HL-60 (cell line): ENCODE results near the gene DPH7.
"Not testable (repeated sequence)": the region's sequence is repeated elsewhere in the genome, so short reads cannot be mapped to it uniquely, and the experiment has no call there.

Source experiments
- DNase-seq, 2 experiments: peaks; one replicate each; pipeline ENCODE4 v3.0.0-alpha.2; 2010 to 2020; ENCODE audit warnings: low read depth in 1 of 2, low spot score in 1 of 2
- H3K27ac ChIP-seq: fragments of 250-450 bp; sonication (Bioruptor Pico); replicated peaks from 2 replicates; pipeline ENCODE4 v1.5.1; 2020; ENCODE audit warnings: mild to moderate bottlenecking, moderate library complexity
- H3K27me3 ChIP-seq: fragments of 250-450 bp; sonication (Bioruptor Pico); 2 replicates; pipeline ENCODE4 v1.5.1; 2021; ENCODE audit warnings: mild to moderate bottlenecking, moderate library complexity; ENCODE audit not compliant: insufficient read depth, poor library complexity, severe bottlenecking
- H3K4me3 ChIP-seq: replicated peaks from 2 replicates; pipeline ENCODE4 v1.5.1; 2011; ENCODE audit warnings: mild to moderate bottlenecking, control low read depth, low read length; ENCODE audit not compliant: insufficient read depth
- CTCF ChIP-seq: IDR thresholded peaks from one replicate; pipeline ENCODE4 v1.5.1; 2011; ENCODE audit warnings: low read length, control low read depth, inconsistent platforms; ENCODE audit not compliant: insufficient read depth
- GABPA ChIP-seq: IDR thresholded peaks from 2 replicates; pipeline ENCODE4 v1.6.1; 2012; ENCODE audit warnings: low read depth
- POLR2AphosphoS5 ChIP-seq: IDR thresholded peaks from 2 replicates; pipeline ENCODE4 v1.6.1; 2012; ENCODE audit warnings: low read depth
- SPI1 ChIP-seq: IDR thresholded peaks from 2 replicates; pipeline ENCODE4 v1.6.1; 2012; ENCODE audit warnings: low read depth, mild to moderate bottlenecking, borderline replicate concordance
- long read RNA-seq: library from polyadenylated mRNA; unstranded; transcript quantifications from one replicate; pipeline ENCODE4 v2.0.0, GENCODE V29; 2020
- TF ChIP-seq, protein P1 (sequence below): IDR thresholded peaks from 2 replicates; pipeline ENCODE4 v1.6.1; 2012; ENCODE audit warnings: low read depth; ENCODE audit not compliant: insufficient replicate concordance

The DPH7 gene
- long read RNA-seq, transcript DPH7-201 (9 exons, 1,847 nt), result major isoform, 13 of 272 reads
- long read RNA-seq, partial matches to known transcripts, result 1 of 272 reads
- long read RNA-seq, other reads (novel, unspliced or antisense), result 258 of 272 reads

- DNase-seq, result peak; percentile 83 to 94
- Histone ChIP-seq H3K4me3 (peak within 1 kb of the TSS; percentile 93), H3K27ac (peak within 1 kb of the TSS; percentile 62), H3K27me3 (no peaks in the 10 kb centered on the region)
- TF ChIP-seq POLR2AphosphoS5 (peak; percentile 73), CTCF (peak; percentile 61), SPI1 (no peak), GABPA (peak; percentile 98)
- TF ChIP-seq, protein P1, sequence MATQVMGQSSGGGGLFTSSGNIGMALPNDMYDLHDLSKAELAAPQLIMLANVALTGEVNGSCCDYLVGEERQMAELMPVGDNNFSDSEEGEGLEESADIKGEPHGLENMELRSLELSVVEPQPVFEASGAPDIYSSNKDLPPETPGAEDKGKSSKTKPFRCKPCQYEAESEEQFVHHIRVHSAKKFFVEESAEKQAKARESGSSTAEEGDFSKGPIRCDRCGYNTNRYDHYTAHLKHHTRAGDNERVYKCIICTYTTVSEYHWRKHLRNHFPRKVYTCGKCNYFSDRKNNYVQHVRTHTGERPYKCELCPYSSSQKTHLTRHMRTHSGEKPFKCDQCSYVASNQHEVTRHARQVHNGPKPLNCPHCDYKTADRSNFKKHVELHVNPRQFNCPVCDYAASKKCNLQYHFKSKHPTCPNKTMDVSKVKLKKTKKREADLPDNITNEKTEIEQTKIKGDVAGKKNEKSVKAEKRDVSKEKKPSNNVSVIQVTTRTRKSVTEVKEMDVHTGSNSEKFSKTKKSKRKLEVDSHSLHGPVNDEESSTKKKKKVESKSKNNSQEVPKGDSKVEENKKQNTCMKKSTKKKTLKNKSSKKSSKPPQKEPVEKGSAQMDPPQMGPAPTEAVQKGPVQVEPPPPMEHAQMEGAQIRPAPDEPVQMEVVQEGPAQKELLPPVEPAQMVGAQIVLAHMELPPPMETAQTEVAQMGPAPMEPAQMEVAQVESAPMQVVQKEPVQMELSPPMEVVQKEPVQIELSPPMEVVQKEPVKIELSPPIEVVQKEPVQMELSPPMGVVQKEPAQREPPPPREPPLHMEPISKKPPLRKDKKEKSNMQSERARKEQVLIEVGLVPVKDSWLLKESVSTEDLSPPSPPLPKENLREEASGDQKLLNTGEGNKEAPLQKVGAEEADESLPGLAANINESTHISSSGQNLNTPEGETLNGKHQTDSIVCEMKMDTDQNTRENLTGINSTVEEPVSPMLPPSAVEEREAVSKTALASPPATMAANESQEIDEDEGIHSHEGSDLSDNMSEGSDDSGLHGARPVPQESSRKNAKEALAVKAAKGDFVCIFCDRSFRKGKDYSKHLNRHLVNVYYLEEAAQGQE, result no peak
These were observed at the start of gene DPH7 for GRCh38 chr9:137578518-137579258. TSS of gene DPH7 (minus strand) at chr9:137578925. CDS start at chr9:137578777, 148 bp downstream.

DNA sequence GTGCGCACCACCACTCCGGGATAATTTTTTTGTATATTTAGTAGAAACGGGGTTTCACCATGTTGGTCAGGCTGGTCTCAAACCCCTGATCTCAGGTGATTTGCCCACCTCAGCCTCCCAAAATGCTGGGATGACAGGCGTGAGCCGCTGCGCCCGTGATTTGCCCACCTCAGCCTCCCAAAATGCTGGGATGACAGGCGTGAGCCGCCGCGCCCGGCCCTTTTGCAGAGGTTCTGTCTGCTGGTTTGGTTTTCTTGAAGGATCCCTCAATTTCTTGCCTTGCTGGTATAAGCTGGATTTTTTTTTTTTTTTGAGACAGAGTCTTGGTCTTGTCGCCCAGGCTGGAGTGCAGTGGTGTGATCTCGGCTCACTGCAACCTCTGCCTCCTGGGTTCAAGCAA lies 48.7 kb upstream of the DPH7 start:
- not testable (repeated sequence) for H3K4me3 ChIP-seq, DNase-seq, H3K27me3 ChIP-seq
- peak overlapping the region; percentile 76 for H3K27ac ChIP-seq

DNA sequence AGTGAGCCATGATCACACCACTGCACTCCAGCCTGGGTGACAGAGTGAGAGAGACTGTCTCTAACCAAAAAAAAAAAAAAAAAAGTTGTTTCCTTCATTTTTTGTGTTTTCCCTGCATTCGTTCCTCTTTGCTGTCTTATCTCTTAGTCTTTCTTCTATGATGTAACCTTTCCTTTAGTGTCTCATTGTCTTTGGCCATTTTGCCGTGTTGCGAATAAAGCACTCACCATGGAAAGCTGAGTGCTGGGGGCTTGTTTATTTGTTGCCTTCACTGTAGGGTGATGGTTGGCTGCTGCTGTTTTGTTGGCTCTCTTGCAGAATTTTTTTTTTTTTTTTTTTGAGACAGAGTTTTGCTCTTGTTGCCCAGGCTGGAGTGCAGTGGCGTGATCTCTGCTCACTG lies 47.7 kb upstream of the DPH7 start:
- Histone ChIP-seq H3K27ac (peak overlapping the region; percentile 76), H3K27me3 (no peaks in the 10 kb centered on the region), H3K4me3 (no peak overlapping the region)
- DNase-seq, result no peak
- TF ChIP-seq GABPA (no peak), SPI1 (no peak), CTCF (no peak), POLR2AphosphoS5 (no peak)
- TF ChIP-seq, protein P1, result no peak

DNA sequence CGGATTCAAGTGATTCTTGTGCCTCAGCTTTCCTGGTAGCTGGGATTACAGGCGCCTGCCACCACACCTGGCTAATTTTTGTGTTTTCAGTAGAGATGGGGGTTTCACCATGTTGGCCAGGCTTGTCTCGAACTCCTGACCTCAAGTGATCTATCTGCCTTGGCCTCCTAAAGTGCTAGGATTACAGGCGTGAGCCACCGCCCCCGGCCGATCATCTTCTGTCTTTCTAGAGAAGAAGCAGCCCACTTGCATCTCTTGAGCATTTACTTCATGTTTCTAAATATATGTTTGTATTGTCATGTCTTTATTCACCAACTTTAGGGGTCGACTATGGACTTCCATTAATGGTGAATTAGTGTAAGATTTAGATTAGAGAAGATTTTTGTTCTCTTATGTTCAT lies 43.5 kb upstream of the DPH7 start:
- not testable (repeated sequence) for DNase-seq, H3K4me3 ChIP-seq, H3K27me3 ChIP-seq, H3K27ac ChIP-seq
